ENCODE data around the gene SH2B3. TPM values are rescaled to one million over a fixed set of nuclear protein-coding genes. Genes with fewer than 3 reads are reported as not detected.

The SH2B3 gene
- total RNA-seq, 4 donors from 2014 or later, result 14.1 to 36.5 (median 25.6) TPM

- no peak for DNase-seq
- 72 to 82% methylated on average over 9 of the region's 9 CpGs for WGBS, 2 donors
- peaks cover 5 to 51% of the 10 kb centered on the region in 2 donors for H3K4me1 ChIP-seq
- intact Hi-C loops (cut with DNase I), result no loop called here
- no peak for TF ChIP-seq POLR2A (IDR thresholded peaks at IDR 0.05)
- H3K36me3 ChIP-seq, result peaks cover 25 to 30% of the 10 kb centered on the region in 2 donors
- no peak overlapping the region for H3K4me3 ChIP-seq (replicated peaks in 1 of 3)
- no peaks in the 10 kb centered on the region for H3K27me3 ChIP-seq
- peak overlapping the region in 1 of 3 donors; percentile 20 for H3K27ac ChIP-seq
- no peaks in the 10 kb centered on the region for H3K9me3 ChIP-seq
Observed at GRCh38 chr12:111448266-111448830, 42.6 kb downstream of the SH2B3 start.

GRCh38 chr12:111448846-111449790 lies 43.4 kb downstream of the SH2B3 start:
- no peak for DNase-seq
- no peak overlapping the region for H3K4me3 ChIP-seq (replicated peaks in 1 of 3)
- H3K4me1 ChIP-seq, result peaks cover 5 to 49% of the 10 kb centered on the region in 2 donors
- peaks cover 31 to 35% of the 10 kb centered on the region in 2 donors for H3K36me3 ChIP-seq
- no peaks in the 10 kb centered on the region for H3K27me3 ChIP-seq
- 78 to 84% methylated on average over 4 of the region's 4 CpGs for WGBS, 2 donors
- H3K9me3 ChIP-seq, result no peaks in the 10 kb centered on the region
- intact Hi-C loops (cut with DNase I), result no loop called here
- H3K27ac ChIP-seq, result peak overlapping the region in 1 of 3 donors; percentile 20
- TF ChIP-seq CTCF (IDR thresholded peaks at IDR 0.05) (no peak), POLR2A (IDR thresholded peaks at IDR 0.05) (no peak)

GRCh38 chr12:111450676-111451075 lies 45.0 kb downstream of the SH2B3 start:
- intact Hi-C loops (cut with DNase I), result loop anchor here (2.0 kb wide), 1 partner anchor 54 kb away; no protein-coding TSS in a partner anchor
- Histone ChIP-seq H3K9me3 (no peaks in the 10 kb centered on the region), H3K27me3 (no peaks in the 10 kb centered on the region), H3K4me1 (peaks cover 5 to 45% of the 10 kb centered on the region in 2 donors), H3K36me3 (peaks cover 45 to 46% of the 10 kb centered on the region in 2 donors), H3K4me3 (replicated peaks in 1 of 3) (no peak overlapping the region), H3K27ac (peak overlapping the region in 1 of 3 donors; percentile 1)
- whole genome bisulfite sequencing, 2 donors, result 76 to 92% methylated on average over 3 to 4 of the region's 4 CpGs
- DNase-seq, result no peak
- TF ChIP-seq POLR2A (IDR thresholded peaks at IDR 0.05), result no peak
- TF ChIP-seq CTCF (IDR thresholded peaks at IDR 0.05), result no peak

GRCh38 chr12:111451232-111451631 lies 45.5 kb downstream of the SH2B3 start:
- Histone ChIP-seq H3K27ac (peak overlapping the region in 1 of 3 donors; percentile 1), H3K4me1 (peaks cover 5 to 40% of the 10 kb centered on the region in 2 donors), H3K4me3 (replicated peaks in 1 of 3) (no peak overlapping the region), H3K9me3 (no peaks in the 10 kb centered on the region), H3K36me3 (peaks cover 50 to 52% of the 10 kb centered on the region in 2 donors), H3K27me3 (no peaks in the 10 kb centered on the region)
- TF ChIP-seq CTCF (IDR thresholded peaks at IDR 0.05) (no peak), POLR2A (IDR thresholded peaks at IDR 0.05) (no peak)
- WGBS, 2 donors, result 70 to 73% methylated on average over 1 of the region's 1 CpG
- DNase-seq, result no peak
- intact Hi-C loops (cut with DNase I), result loop anchor here (2.0 kb wide), 1 partner anchor 54 kb away; no protein-coding TSS in a partner anchor

GRCh38 chr12:111451649-111452129 lies 46.0 kb downstream of the SH2B3 start:
- intact Hi-C loops (cut with DNase I), result loop anchor here (2.0 kb wide), 1 partner anchor 55 kb away; no protein-coding TSS in a partner anchor
- H3K4me3 ChIP-seq (replicated peaks in 1 of 3), result no peak overlapping the region
- 39 to 50% methylated on average over 6 of the region's 6 CpGs for WGBS, 2 donors
- no peak overlapping the region for H3K27ac ChIP-seq
- peaks cover 5 to 35% of the 10 kb centered on the region in 2 donors for H3K4me1 ChIP-seq
- TF ChIP-seq CTCF (IDR thresholded peaks at IDR 0.05), result peak; percentile 59 to 74 (median 67)
- TF ChIP-seq POLR2A (IDR thresholded peaks at IDR 0.05), result no peak
- no peak for DNase-seq
- no peaks in the 10 kb centered on the region for H3K9me3 ChIP-seq
- no peaks in the 10 kb centered on the region for H3K27me3 ChIP-seq
- H3K36me3 ChIP-seq, result peaks cover 51 to 54% of the 10 kb centered on the region in 2 donors

Measured in thyroid gland (tissue), 4 donors.